ENCODE data around the gene RAB7A.

RAB7A gene

GRCh38 chr3:128853826-128854225, 127.8 kb downstream of the RAB7A start:
- TF ChIP-seq TEAD4 (IDR thresholded peaks at IDR 0.05) (no peak), EP300 (IDR thresholded peaks at IDR 0.05; ENCODE audit: borderline replicate concordance) (no peak), EGR1 (IDR thresholded peaks at IDR 0.05) (no peak), MAX (IDR thresholded peaks at IDR 0.05) (no peak), ZBTB7A (IDR thresholded peaks at IDR 0.05; ENCODE audit: low read depth) (no peak), TAF1 (IDR thresholded peaks at IDR 0.05; ENCODE audit: low read depth) (no peak), NFIC (IDR thresholded peaks at IDR 0.05) (no peak), FOXM1 (IDR thresholded peaks at IDR 0.05; ENCODE audit: borderline replicate concordance, low read depth) (no peak)

GRCh38 chr3:128854475-128854874, 128.5 kb downstream of the RAB7A start:
- TF ChIP-seq ZBTB7A (IDR thresholded peaks at IDR 0.05; ENCODE audit: low read depth) = no peak
- TF ChIP-seq EP300 (IDR thresholded peaks at IDR 0.05; ENCODE audit: borderline replicate concordance) = no peak
- TF ChIP-seq EGR1 (IDR thresholded peaks at IDR 0.05) = no peak
- no peak for TF ChIP-seq CEBPB (IDR thresholded peaks at IDR 0.05)

GRCh38 chr3:128855569-128855968, 129.6 kb downstream of the RAB7A start:
- TF ChIP-seq TEAD4 (IDR thresholded peaks at IDR 0.05) = no peak
- no peak for TF ChIP-seq EGR1 (IDR thresholded peaks at IDR 0.05)
- no peak for TF ChIP-seq NFIC (IDR thresholded peaks at IDR 0.05)
- no peak for TF ChIP-seq CREB1 (IDR thresholded peaks at IDR 0.05; ENCODE audit: low read depth)
- no peak for TF ChIP-seq TAF1 (IDR thresholded peaks at IDR 0.05; ENCODE audit: low read depth)
- no peak for TF ChIP-seq CEBPB (IDR thresholded peaks at IDR 0.05)
- no peak for TF ChIP-seq MAX (IDR thresholded peaks at IDR 0.05)
- TF ChIP-seq EP300 (IDR thresholded peaks at IDR 0.05; ENCODE audit: borderline replicate concordance) = no peak
- no peak for TF ChIP-seq USF1 (IDR thresholded peaks at IDR 0.05)
- no peak for TF ChIP-seq FOXM1 (IDR thresholded peaks at IDR 0.05; ENCODE audit: borderline replicate concordance, low read depth)
- TF ChIP-seq TCF12 (IDR thresholded peaks at IDR 0.05; ENCODE audit: low read depth) = no peak
- no peak for TF ChIP-seq RAD21 (IDR thresholded peaks at IDR 0.05; ENCODE audit: low read depth)
- TF ChIP-seq YY1 (IDR thresholded peaks at IDR 0.05; ENCODE audit: low read depth) = no peak
- no peak for TF ChIP-seq REST (IDR thresholded peaks at IDR 0.05; ENCODE audit: low read depth)
- no peak for TF ChIP-seq ZBTB7A (IDR thresholded peaks at IDR 0.05; ENCODE audit: low read depth)

GRCh38 chr3:128858167-128858566, 132.2 kb downstream of the RAB7A start:
- TF ChIP-seq REST (IDR thresholded peaks at IDR 0.05; ENCODE audit: low read depth) (no peak), MAX (IDR thresholded peaks at IDR 0.05) (no peak), EGR1 (IDR thresholded peaks at IDR 0.05) (no peak), TCF12 (IDR thresholded peaks at IDR 0.05; ENCODE audit: low read depth) (no peak), CEBPB (IDR thresholded peaks at IDR 0.05) (no peak), USF1 (IDR thresholded peaks at IDR 0.05) (no peak), FOXM1 (IDR thresholded peaks at IDR 0.05; ENCODE audit: borderline replicate concordance, low read depth) (no peak), TEAD4 (IDR thresholded peaks at IDR 0.05) (no peak), CREB1 (IDR thresholded peaks at IDR 0.05; ENCODE audit: low read depth) (no peak), TAF1 (IDR thresholded peaks at IDR 0.05; ENCODE audit: low read depth) (no peak), EP300 (IDR thresholded peaks at IDR 0.05; ENCODE audit: borderline replicate concordance) (no peak), RAD21 (IDR thresholded peaks at IDR 0.05; ENCODE audit: low read depth) (no peak), ZBTB7A (IDR thresholded peaks at IDR 0.05; ENCODE audit: low read depth) (no peak), NFIC (IDR thresholded peaks at IDR 0.05) (no peak), YY1 (IDR thresholded peaks at IDR 0.05; ENCODE audit: low read depth) (no peak)

GRCh38 chr3:128859630-128860029, 133.6 kb downstream of the RAB7A start:
- TF ChIP-seq EP300 (IDR thresholded peaks at IDR 0.05; ENCODE audit: borderline replicate concordance) (0 out of 2 replicates have a peak, but pooled peaks have one; percentile 34), USF1 (IDR thresholded peaks at IDR 0.05) (peak; percentile 60), TEAD4 (IDR thresholded peaks at IDR 0.05) (0 out of 2 replicates have a peak, but pooled peaks have one; percentile 6), REST (IDR thresholded peaks at IDR 0.05; ENCODE audit: low read depth) (no peak), YY1 (IDR thresholded peaks at IDR 0.05; ENCODE audit: low read depth) (0 out of 2 replicates have a peak, but pooled peaks have one; percentile 31), ZBTB7A (IDR thresholded peaks at IDR 0.05; ENCODE audit: low read depth) (no peak), TCF12 (IDR thresholded peaks at IDR 0.05; ENCODE audit: low read depth) (peak; percentile 49; the same call in 1 of the 2 replicates), TAF1 (IDR thresholded peaks at IDR 0.05; ENCODE audit: low read depth) (no peak)
